ENCODE measurements around the gene RSPO3. TPM values are rescaled to one million over a fixed set of nuclear protein-coding genes. Genes with fewer than 3 reads are reported as not detected.

The RSPO3 gene
- total and polyA plus RNA-seq, 2 of the 4 experiments (the other 2 are of a cell fraction), result not detected

- TF ChIP-seq RAD21 (IDR thresholded peaks at IDR 0.05; ENCODE audit: low read length) (no peak), MAFK (IDR thresholded peaks at IDR 0.05; ENCODE audit: low read depth, low read length) (no peak), MAZ (IDR thresholded peaks at IDR 0.05; ENCODE audit: borderline replicate concordance, low read depth, low read length) (no peak), CTCF (conservative IDR thresholded peaks at IDR 0.05; ENCODE audit: low read depth, low read length) (no peak), USF2 (IDR thresholded peaks at IDR 0.05; ENCODE audit: low read depth, low read length) (no peak), MXI1 (IDR thresholded peaks at IDR 0.05; ENCODE audit: borderline replicate concordance, low read depth, low read length) (no peak), RCOR1 (IDR thresholded peaks at IDR 0.05; ENCODE audit: insufficient replicate concordance, low read length) (no peak), CHD1 (IDR thresholded peaks at IDR 0.05; ENCODE audit: low read depth, low read length) (no peak), SMC3 (IDR thresholded peaks at IDR 0.05; ENCODE audit: low read depth, low read length) (no peak), FOS (IDR thresholded peaks at IDR 0.05; ENCODE audit: low read depth, low read length) (no peak), CEBPB (IDR thresholded peaks at IDR 0.05; ENCODE audit: low read depth, low read length) (no peak), NFE2L2 (IDR thresholded peaks at IDR 0.05; ENCODE audit: low read depth, low read length) (no peak), BHLHE40 (IDR thresholded peaks at IDR 0.05; ENCODE audit: low read depth, low read length) (no peak), POLR2A (IDR thresholded peaks at IDR 0.05; ENCODE audit: low read depth, low read length) (no peak), RFX5 (IDR thresholded peaks at IDR 0.05; ENCODE audit: low read depth, low read length) (no peak)
- TF ChIP-seq, protein P1, sequence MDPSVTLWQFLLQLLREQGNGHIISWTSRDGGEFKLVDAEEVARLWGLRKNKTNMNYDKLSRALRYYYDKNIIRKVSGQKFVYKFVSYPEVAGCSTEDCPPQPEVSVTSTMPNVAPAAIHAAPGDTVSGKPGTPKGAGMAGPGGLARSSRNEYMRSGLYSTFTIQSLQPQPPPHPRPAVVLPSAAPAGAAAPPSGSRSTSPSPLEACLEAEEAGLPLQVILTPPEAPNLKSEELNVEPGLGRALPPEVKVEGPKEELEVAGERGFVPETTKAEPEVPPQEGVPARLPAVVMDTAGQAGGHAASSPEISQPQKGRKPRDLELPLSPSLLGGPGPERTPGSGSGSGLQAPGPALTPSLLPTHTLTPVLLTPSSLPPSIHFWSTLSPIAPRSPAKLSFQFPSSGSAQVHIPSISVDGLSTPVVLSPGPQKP (IDR thresholded peaks at IDR 0.05; ENCODE audit: borderline replicate concordance, low read depth, low read length), result no peak
- Histone ChIP-seq H2BK120ac (ENCODE audit: low read depth, low read length) (no peak overlapping the region), H3K4ac (ENCODE audit: low read depth, low read length) (no peak overlapping the region), H3K4me3 (ENCODE audit: insufficient read depth, low read depth, low read length) (no peak overlapping the region), H3K4me1 (ENCODE audit: control insufficient read depth, insufficient read depth, low read length) (no peaks in the 10 kb centered on the region; the same call in 1 of the 2 replicates), H3K56ac (ENCODE audit: extremely low read depth, insufficient read depth, low read length) (no peak overlapping the region), H3K9me3 (ENCODE audit: control insufficient read depth, insufficient read depth, low read length) (no peaks in the 10 kb centered on the region), H2BK15ac (ENCODE audit: low read depth, low read length) (no peak overlapping the region), H2BK20ac (ENCODE audit: low read depth, low read length) (no peak overlapping the region), H2AFZ (replicated peaks; ENCODE audit: low read length, poor library complexity) (no peak overlapping the region), H4K91ac (ENCODE audit: insufficient read depth, low read depth, low read length) (no peak overlapping the region), H3K9me1 (ENCODE audit: insufficient read depth, low read length) (no peaks in the 10 kb centered on the region), H4K5ac (ENCODE audit: low read depth, low read length) (no peak overlapping the region), H3K14ac (replicated peaks; ENCODE audit: low read depth, low read length) (no peak overlapping the region), H3K27ac (ENCODE audit: insufficient read depth, low read length) (no peak overlapping the region), H2BK5ac (ENCODE audit: low read depth, low read length, poor library complexity, severe bottlenecking) (no peak overlapping the region), H3K23ac (ENCODE audit: low read depth, low read length) (no peak overlapping the region), H3K18ac (ENCODE audit: low read depth, low read length) (no peak overlapping the region), H3K4me2 (ENCODE audit: low read depth, low read length) (no peak overlapping the region), H3K36me3 (ENCODE audit: control insufficient read depth, insufficient read depth, low read length) (no peaks in the 10 kb centered on the region), H3K79me1 (ENCODE audit: low read depth in 1 of 2, low read length in 2 of 2) (no peaks in the 10 kb centered on the region), H4K20me1 (ENCODE audit: insufficient read depth, low read length) (no peaks in the 10 kb centered on the region), H2AK9ac (replicated peaks; ENCODE audit: low read depth, low read length, poor library complexity) (no peak overlapping the region), H4K8ac (ENCODE audit: low read depth in 2 of 2, low read length in 2 of 2) (no peak overlapping the region), H2AK5ac (ENCODE audit: low read depth, low read length) (no peak overlapping the region), H3K9ac (ENCODE audit: low read depth, low read length) (no peak overlapping the region), H3K27me3 (ENCODE audit: control insufficient read depth, insufficient read depth, low read length) (peaks cover 18% of the 10 kb centered on the region)
- in situ Hi-C loops (cut with MboI; ENCODE audit: low sequenced_read_pairs), result loop anchor here (25.0 kb wide), 1 partner anchor 1087 kb away; no protein-coding TSS in a partner anchor
- dilution Hi-C loops (cut with HindIII; ENCODE audit: low sequenced_read_pairs, unreplicated experiment), result no loop called here
- CTCF ChIA-PET, result no interaction called here
- DNase-seq (no peak), ATAC-seq (ENCODE audit: low read depth) (no peak)
- BruUV-seq (replicated peaks), result no TSS peak
- POLR2A ChIA-PET (ENCODE audit: unreplicated experiment), result no interaction called here
- intact Hi-C loops (cut with micrococcal nuclease), result loop anchor here (5.0 to 10.0 kb wide), 4 partner anchors 68 to 1810 kb away; no protein-coding TSS in a partner anchor
Measured at GRCh38 chr6:127124680-127125079, 6.2 kb downstream of the RSPO3 start.

All from IMR-90 (cell line).